ENCODE data around the gene GOLGA6L25.
"Not testable (repeated sequence)": the region's sequence is repeated elsewhere in the genome, so short reads cannot be mapped to it uniquely, and the experiment has no call there.

GOLGA6L25 gene, protein sequence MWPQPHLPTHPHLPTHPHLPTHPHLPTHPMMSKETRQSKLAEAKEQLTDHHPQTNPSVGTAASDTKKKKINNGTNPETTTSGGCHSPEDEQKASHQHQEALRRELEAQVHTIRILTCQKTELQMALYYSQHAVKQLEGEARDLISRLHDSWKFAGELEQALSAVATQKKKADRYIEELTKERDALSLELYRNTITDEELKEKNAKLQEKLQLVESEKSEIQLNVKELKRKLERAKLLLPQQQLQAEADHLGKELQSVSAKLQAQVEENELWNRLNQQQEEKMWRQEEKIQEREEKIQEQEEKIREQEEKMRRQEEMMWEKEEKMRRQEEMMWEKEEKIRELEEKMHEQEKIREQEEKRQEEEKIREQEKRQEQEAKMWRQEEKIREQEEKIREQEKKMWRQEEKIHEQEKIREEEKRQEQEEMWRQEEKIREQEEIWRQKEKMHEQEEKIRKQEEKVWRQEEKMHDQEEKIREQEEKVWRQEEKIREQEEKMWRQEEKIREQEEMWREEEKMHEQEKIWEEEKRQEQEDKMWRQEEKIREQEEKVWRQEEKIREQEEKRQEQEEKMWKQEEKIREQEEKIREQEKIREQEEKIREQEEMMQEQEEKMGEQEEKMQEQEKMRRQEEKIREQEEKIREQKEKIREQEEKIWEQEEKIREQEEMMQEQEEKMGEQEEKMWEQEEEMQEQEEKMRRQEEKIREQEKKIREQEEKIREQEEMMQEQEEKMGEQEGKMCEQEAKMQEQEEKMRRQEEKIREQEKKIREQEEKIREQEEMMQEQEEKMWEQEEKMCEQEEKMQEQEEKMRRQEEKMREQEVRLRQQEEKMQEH

DNA sequence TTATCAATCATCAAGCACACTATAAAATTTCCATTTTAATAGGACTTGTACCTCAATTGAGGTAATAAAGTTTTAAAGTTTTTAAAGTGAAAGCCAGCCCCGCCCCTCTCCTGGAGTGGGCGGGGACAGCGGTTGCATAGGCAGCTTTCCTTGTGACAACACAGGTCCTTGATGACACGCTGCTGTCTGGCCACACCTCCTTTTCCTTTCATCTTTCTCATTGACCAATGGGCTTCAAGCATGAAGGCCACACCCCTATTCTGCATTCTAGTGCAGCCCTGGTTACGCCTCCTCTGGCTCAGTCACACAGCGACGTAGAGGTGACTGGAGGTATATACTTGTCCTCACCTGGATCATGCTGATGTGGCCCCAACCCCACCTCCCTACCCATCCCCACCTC, at the start of gene GOLGA6L25:
GOLGA6L25 (plus strand) TSS at position 301 of the 400 bp plus-strand sequence; CDS start at position 362, 61 bp downstream.
- not testable (repeated sequence) for DNase-seq

DNA sequence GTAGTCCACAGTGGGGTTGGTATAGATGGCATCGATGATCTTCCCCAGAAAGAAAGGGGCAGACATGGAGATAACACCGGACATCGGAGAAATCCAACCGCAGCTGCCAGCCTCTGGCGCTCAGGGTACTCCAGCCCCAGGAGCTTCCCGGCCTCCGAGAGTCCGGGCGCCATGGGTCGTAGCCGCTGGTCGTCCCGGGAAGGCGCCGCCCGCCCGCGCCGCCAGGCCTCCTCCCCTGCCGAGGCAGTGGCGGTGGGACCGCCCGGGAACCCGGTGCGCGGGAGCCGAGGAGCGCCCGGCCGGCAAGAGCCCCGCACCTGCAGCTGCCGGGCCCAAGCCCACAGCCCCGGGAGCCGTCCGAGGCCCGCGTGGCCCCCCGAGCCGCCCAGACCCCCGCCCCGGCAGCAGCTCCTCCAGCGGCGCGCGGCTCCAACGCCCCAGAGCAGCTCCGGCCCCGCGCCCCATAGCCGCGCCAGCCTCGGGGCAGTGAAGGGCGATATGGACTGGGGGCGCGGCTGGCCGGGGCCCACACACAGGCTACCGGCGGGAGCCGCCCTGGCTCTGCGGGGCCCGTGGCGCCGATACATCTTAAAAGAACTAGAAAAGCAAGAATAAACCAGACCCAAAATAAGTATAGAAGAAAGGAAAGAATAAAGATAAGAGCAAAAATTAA, 45.0 kb upstream of the GOLGA6L25 start:
- not testable (repeated sequence) for DNase-seq

DNA sequence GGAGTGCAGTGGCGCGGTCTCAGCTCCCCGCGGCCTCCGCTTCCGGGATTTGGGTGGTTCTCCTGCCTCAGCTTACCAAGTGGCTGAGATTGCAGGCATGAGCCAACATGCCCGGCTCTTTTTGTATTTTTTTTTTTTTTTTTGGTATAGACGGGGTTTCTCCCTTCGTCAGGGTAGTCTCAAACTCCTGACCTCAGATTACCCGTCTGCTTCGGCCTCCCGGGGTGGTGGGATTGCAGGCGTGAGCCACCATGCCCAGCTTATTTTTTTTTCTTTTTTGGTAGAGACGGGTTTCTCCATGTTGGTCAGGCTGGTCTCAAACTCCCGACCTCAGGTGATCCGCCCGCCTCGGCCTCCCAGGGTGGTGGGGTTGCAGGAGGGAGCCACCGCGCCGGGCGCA, 39.2 kb upstream of the GOLGA6L25 start:
- DNase-seq = not testable (repeated sequence)

DNA sequence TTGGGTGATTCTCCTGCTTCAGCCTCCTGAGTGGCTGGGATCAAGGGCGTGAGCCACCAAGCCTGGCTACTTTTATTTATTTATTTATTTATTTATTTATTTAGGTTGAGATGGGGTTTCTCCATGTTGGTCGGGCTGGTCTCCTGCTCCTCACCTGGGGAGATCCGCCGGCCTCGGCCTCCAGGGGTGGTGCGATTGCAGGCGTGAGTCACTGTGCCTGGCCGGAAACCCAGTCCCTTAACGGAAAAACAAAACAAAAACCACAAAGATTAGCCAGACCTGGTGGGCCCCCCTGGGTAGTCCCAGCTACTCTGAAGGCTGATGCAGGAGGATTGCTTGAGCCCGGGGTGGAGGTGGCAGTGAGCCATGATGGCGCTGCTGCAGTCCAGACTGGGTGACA, 38.2 kb upstream of the GOLGA6L25 start:
- not testable (repeated sequence) for DNase-seq

DNA sequence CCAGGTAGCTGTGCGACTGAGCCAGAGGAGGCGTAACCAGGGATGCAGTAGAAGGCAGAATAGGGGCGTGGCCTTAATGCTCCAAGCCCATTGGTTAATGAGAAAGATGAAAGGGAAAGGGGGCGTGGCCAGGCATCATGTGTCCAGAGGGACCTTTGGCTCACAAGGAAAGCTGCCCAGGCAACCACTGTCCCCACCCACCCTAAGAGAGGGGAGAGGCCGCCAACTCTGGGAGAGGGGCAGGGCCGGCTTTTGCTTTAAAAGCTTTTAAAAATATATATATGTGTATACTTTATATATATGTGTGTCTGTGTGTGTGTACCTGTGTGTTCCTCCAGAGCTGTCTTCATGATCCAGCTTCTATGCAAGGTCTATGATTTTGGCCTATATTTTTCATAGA, 20.4 kb upstream of the GOLGA6L25 start, which contains the start of gene GOLGA8G:
GOLGA8G (minus strand) TSS at position 18 of the 400 bp plus-strand sequence. CDS start 62 bp downstream, outside the sequence.
- DNase-seq = not testable (repeated sequence)

DNA sequence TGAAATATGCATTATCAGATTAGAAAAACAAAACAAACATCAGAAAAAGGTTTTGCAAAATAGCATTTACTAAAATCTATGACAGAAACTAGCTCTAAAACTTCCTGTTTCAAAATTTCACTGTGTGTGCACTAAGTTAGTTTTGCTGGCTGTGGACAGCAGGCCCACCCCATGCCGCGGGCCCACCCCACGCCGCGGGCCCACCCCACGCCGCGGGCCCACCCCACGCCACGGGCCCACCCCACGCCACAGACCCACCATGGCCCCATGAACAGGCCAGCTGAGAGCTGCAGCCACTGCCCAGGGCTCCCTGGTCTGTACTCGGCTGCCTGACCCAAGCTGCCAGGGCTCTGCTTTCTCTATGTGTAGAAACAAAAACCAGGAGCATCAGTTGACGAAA, 20.0 kb downstream of the GOLGA6L25 start:
- DNase-seq = not testable (repeated sequence)

DNA sequence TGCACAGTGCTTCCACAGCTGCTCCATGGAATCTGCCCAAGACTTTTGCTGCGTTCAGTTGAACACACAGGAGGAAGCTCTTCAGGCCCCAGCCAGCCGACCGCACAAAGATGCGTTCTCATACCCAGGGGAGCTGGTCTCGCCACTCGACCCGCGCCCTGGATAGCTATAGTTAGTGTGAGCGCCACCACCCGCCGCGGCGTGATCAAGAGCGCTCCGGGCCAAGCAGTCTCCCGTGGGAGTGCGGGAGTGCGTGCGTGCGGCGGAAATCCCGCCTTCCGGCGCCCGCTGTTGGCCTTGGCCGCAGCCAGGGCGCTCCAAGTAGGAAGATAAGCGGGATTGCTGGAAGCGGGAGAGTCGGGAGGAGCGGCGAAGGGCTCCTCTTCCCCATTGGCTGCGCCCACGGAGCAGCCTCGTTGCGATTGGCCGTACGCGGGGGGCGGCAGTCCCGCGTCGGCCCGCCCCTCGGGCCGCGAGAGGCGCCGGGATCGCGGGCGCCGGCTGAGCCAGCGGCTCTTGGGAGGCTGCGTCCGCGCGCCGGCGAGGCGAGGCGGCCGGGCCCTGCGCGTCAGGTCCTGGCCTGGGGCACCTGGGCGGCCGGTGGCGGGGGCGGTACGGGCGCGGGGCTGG, 35.7 kb downstream of the GOLGA6L25 start:
- not testable (repeated sequence) for DNase-seq

DNA sequence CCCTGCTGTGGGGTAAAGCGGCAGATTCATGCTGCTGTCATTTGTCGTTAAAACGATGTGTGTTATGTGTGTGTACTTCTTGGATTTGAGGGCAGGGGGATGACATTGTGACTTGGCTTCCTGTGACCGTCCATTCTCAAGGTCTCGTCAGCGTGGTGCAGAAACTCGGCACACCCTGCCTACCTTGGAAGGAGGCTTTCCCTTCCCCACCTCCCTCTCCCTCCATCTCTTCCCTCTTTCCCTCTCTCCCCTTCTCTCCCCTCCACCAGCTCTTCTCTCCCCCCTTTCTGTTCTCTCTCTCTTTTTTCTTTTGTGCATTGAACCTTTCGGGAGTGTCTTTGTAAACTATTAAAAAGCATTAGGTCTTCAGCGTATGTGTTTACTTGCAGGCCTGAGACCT, 36.4 kb downstream of the GOLGA6L25 start:
- DNase-seq = not testable (repeated sequence)

DNA sequence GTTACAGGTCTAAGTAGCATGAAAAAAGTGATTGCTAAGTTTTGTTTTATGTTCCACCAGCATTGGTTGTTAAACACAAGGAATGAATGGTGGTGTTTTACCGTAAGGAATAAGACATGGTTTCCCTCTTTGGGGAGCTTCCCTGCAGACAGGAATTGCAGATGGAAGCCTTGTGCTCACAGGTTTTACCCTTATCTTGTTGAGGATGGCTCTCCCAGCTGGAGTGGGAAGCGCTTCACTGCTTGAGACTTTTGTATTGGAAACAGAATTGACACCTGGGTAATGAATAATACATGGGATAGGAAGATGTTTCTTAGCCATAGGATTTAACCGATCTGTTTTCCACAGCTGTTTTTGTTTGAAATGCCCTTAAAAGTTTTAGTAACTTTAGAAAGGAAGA, 39.0 kb downstream of the GOLGA6L25 start:
- not testable (repeated sequence) for DNase-seq

DNA sequence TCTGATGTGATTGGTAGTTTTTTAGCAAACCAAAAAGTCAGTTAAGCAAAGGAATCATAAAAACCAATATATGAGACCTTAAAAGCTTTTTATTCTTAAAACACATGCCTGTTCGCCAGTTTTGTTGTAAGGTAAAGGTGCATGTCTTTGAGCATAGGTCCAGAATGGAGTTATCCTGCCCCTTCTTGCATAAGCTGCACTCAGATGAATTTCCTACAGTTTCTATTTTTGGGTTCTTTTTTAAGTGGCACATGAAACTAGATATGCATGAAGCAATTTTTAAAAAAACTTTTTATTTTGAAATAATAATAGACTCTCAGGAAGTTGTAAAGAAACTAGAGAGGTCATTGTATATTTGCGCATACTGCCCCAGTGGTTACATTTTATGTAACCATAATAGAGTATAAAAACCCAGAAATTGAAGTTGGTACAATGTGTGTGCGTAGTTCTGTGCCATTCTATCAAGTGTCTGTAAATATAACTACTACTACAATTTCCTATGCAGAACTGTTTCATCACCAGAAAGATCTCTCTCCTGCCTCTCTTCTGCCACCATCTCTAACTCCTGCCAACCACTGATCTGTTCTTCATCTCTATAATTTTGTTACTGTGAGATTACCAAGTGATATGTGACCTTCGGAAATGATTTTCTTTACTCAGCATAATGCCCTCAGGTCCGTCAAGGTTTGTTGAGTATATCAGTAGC, 40.2 kb downstream of the GOLGA6L25 start:
- not testable (repeated sequence) for DNase-seq

DNA sequence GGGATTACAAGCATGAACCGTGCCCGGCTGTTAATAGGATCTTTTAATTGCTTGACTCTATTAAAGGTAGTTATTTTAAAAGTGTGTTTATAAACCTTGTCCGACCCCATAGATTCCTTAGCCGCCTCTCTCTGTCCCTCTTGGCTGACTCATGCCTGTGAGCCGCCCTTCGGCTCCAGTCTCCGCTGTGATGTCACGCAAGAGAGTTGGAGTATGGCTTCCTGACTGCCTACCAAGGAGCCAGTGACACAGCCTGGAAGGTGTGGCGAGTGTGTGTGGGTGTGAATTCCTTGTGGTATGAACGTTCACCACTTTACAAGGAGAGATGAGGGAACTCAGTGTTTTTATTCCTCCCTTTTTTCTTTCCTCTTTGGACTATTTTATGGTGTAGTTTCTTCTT, 44.1 kb downstream of the GOLGA6L25 start:
- not testable (repeated sequence) for DNase-seq

DNA sequence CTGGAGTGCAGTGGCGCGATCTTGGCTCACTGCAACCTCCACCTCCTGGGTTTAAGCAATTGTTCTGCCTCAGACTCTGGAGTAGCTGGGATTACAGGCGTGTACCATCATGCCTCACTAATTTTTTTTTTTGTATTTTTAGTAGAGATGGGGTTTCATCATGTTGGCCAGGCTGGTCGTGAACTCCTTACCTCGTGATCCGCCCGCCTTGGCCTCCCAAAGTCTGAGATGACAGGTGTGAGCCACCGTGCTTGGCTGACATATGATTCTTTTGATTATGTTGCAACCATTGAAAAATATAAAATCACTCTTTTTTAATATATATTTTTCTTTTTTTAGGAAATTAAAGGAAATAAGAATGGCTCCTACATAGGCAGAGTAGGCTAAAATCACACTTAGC, 44.8 kb downstream of the GOLGA6L25 start:
- DNase-seq = not testable (repeated sequence)

DNA sequence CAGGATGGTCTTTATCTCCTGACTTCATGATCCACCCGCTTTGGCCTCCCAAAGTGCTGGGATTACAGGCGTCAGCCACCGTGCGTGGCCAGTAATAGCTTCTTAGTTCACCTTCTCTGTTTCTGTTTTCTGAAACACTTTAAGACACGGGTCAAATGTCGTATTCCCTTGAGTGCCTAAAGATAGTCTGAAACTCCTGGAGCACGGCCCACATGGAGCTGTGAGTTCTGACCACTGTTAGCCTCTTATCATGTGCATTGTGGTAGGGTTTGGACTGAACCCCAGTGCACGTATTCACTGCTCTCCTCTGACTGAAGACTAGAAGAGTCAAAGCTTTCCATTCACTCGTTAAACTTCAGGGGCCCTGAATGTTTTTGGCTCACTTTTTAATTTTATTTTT, 48.8 kb downstream of the GOLGA6L25 start:
- not testable (repeated sequence) for DNase-seq
